ENCODE data around the gene LAMA3.
A peak's percentile ranks its signal among the peaks of the same experiment; 100 is the strongest.

The LAMA3 gene

DNA sequence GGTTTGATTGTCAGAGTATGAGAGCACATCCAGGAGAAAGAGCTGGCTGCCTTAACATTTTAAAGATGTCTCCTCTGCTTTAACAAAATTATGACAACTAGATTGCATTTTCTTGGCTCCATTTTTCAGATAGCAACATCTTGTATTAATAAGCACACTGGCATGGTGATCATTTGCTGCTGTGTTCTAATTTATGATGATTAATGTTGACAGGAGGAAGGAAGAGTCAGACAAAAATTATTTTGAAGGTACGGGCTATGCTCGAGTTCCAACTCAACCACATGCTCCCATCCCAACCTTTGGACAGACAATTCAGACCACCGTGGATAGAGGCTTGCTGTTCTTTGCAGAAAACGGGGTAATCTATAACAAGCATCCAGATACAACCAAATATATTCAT is 227.1 kb downstream of the LAMA3 start:
- peak in 1 of 3 experiments; percentile 20 for DNase-seq

DNA sequence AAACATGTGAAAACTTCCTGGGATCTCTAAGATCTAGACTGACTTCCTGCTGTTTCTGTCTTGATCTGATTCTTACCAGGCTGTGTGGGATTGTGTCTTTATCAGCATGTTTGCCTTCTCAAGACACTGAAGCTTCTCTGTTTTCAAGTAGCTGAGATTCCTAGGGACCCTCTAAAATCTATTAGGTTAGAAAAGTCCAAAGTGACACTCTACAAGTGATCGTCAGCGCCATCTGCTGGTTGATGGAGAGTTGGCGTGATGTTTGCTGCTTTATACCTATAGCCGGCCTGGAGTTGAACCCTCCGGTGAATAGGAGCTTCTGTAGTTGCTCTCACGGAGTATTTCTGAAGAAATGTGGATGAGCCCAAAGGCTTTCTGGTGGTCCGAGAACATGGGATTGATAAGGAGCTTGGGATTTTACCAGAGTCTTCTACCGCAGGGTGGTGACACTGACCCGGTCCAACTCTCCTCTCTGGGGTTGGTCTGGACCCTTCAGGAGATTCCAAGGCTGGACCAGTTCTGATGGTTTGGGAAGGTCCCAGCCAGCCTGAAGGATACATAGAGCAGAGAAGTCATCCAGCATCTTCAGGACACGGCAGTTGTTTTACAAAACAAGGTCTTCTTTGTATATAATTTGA is 229.3 kb downstream of the LAMA3 start:
- DNase-seq = peak; percentile 67 to 93 (median 91)

DNA sequence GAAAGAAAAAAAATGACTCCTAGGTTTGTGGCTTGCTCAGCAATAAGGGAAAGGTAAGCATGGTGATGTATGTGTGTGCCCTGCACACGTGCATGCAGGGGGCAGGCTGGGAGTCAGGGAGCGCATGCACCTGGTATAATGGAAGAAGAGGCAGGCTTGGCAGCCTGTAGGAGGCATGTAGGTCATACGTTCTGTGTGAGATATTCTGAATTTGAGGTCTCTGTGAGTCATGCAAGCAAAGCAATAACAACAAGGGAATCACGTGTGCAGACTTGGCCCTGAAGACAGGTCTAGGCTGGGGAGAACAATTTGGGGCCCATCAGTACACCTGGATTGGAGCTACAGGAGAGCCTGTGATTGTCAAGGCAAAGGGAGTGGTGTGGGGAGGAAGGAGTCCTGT is 230.8 kb downstream of the LAMA3 start:
- DNase-seq = no peak

DNA sequence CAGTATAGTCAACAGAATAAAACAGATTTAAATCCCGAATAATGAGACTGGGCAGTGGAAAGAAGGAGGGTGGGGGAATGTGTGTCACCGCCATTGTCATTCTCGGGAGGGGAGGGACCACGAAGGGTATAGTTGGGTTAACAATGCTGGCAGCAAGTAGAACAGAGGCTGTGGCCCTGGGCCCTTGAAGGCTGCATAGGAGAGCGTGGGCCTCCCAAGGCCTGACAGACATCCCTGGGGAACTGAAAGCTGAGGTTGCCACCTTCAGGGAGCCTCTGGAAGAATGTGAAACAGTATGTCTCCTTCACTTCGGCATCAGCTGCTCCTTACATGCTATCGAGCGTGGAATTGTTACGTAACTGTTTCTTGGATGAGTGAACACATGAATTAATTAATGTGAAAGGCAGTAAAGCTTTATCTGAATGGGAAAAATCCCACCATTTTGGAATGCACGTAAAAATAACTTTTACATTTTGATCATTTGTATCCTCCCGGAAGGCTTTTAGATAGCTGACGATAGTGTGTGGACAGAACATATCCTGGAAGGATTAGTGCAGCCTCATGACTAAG is 232.5 kb downstream of the LAMA3 start:
- DNase-seq = no peak

DNA sequence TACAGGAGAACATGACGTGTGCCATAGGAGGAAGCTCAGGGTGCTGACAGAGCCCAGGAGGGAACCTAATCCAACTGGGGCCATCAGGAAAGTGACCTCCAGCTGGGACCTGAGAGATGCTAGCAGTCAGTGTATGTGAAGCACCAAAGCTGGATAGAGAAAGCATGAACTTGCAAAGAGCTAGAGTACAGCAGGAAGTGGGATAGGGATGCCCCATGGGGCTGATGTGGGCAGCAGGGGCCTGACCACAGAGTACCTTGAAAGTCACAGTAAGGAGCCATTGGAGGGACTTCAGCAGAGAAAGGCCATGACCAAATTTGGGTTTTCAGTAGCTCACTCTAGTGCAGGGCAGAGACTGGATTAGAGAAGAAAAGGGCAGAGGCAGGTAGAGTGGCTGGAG is 233.7 kb downstream of the LAMA3 start:
- DNase-seq = no peak

DNA sequence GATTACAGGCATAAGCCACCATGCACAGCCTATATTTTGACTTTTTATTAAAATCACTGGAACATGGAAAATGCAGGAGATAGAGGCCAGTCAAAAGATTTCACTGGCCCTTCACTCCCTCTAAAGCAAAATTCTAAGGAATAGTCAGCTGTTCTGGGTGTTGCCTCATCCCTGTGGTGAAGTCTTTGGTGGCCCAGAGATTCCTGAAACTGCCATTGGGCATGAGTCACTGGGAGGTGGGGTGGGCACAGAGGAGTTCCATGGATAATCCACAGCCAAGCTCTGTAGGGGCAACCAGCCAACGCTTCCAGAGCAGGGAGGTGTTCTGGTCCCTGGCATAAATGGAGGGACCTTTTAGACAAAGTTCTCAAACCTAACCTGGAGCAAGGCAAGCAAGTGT is 235.6 kb downstream of the LAMA3 start:
- DNase-seq = no peak

DNA sequence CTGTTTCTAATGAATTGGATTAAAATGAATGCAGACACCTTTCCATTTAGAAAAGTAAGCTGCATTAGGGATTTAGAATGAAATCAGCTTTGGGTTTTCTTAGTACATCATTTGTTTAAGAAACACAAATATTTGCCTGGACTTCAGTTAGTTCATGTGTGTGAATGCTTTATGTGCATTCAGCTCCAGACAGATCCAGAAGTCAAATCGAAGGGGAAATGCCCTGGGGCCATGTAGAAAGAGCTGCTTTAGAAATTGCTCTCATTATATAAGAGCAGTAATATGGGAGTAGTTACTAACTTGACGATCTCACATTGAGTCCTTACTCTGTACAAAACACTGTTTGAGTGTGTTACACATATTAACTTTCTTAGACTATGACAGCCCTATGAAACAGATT is 237.3 kb downstream of the LAMA3 start:
- DNase-seq = peak in 2 of 3 experiments; percentile 71 to 90

DNA sequence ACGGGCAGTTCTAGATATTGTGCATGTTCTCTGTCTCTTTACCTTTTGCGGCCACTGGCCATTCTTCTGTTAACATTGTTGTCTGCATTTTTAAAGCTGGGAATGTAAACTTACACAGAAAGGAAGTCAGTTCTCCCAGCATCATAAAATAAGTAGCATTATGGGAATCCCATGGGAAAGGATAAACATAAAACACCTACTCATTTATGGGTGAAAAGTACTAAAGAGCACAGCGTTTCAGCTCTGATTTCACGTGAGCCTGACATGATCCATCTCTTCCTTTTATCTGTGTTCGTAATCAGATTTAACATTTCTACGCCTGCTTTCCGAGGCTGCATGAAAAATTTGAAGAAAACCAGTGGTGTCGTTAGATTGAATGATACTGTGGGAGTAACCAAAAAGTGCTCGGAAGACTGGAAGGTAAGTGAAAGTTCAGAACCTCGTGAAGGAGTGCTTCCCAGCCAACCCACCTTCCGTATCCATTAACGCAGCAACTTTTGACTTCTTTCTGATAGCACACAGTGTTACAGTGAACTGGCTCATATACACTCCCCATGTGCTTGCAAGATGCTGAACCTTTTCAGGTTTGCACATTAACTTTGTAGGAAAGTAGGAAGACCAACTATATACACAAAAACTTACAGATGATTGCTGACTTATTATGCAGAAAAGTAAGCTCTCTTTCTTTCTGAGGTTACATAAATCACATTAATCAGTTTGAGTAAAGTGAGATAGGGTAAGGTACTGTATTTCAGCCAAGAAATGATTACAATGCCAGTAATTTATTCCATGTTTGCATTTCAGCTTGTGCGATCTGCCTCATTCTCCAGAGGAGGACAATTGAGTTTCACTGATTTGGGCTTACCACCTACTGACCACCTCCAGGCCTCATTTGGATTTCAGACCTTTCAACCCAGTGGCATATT is 238.8 kb downstream of the LAMA3 start:
- peak in 1 of 3 experiments; percentile 30 for DNase-seq

DNA sequence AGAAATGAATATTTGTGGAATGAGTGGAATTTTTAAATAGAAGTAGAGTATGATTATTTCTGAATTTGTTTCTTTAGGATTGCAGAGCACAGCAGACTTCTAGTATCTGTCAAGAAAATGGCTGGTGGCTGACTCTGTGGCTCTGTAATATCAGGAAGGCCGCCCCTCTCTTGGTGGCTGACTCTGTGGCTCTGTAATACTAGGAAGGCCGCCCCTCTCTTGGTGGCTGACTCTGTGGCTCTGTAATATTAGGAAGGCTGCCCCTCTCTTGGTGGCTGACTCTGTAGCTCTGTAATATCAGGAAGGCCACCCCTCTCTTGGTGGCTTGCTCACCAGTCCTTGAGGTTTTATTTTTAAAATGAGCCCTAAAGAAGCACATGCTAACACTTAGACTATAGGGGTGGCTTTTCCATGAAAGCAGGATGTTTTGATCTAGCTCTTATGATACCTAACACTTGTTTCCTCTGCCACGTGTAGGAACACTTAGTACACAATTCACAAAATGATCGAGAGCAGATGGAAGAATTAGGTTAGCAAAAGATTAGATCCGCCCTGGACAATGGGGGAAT is 240.2 kb downstream of the LAMA3 start:
- DNase-seq = no peak

DNA sequence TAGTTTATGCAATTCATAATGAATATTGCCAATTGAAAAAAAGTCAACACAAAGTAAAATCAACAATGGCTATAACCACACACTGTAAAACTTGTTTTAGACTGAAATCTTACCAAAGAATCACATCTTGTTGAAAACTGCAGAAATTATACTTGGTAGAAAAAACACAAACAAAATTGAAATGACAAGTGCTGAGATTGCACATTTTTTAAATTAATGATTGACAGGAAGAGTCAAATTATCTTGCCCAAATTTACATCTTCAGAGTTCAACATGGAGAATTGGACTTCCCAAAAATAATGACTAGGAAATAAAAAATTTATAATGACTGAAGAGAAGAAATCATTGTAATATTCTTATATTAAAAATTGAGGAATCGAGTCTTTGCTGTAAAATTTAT is 240.7 kb downstream of the LAMA3 start:
- no peak for DNase-seq

DNA sequence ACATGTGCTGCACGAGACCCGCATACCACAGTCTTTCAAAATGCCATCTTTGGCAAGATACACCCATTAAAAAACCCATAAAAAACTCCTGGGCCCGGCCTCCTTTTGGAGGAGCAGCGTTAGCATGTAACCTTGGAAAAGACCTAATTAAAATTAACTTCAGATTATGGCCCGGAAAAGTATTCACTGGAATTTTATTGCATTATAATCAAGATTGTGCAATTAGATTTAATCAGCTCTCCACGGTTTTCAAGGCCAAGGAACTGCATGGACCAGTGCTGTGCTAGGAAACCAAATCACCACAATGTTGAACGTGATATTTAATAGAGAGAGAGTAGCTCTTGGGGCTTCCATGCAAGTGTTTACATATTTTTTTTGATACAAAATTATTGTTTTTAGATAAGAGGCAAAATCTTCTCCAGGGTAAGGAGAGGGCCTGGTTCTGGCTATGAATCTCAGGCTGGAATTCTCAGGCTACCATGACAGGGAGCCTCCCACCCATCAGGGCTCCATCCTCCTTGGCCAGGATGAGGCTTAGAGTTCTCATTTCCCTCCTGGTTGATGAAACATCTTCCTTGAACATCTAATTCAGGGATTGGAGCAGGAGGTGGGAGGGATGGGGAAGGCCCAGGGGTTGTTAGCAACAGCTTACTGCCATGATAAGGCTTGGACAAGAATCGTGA is 243.3 kb downstream of the LAMA3 start:
- DNase-seq = no peak

DNA sequence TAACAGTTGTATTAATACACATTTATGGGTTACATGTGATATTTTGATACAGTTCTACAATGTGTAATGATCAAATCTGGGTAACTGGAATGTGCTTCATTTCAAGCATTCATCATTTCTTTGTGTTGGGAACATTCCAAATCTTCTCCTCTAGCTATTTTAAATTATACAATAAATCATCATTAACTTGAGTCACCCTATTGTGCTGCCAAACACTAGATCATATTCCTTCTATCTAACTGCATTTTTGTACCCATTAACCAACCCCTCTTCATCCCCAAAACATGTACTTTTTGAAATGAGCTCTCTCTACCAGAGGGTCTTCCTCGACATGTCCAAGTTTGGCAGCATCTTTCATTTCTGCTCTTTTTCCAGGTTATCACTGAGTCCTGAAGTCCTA is 244.2 kb downstream of the LAMA3 start:
- no peak for DNase-seq

DNA sequence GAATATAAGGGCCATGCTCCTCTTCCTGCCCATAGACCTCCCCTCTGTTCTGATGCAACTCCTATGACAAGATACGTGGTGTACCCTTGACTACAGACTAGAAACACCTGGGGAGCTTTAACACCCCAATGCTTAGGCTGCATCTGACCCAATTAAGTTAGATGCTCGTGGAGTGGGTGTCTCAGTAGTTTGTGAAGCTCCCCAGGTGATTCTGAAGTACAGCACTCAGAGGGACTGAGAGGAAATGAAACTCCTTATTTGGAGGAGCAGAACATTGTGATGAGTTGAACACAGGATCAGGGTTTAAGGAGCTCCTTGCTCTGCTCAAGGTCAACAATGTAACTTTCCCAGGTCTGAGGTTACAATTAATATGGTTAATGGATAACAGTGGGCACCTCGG is 245.0 kb downstream of the LAMA3 start:
- DNase-seq = no peak

DNA sequence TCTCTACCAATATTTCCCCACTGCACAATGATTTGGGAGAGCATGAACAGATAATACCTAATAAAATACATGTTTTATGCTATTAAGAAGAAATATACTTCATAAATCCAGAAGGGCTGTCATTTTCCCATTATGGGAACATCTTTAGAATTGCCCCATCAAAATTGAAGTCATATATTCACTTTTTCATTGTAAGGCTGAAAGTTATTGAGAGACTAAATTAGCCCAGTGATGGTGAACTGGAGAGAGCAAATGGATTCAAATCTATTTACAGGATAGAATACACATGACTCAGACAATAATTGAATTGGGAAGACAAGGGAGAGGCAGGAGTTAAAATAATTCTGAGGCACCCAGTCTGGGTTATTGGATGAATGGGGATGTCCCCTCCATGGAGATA is 245.6 kb downstream of the LAMA3 start:
- DNase-seq = no peak

DNA sequence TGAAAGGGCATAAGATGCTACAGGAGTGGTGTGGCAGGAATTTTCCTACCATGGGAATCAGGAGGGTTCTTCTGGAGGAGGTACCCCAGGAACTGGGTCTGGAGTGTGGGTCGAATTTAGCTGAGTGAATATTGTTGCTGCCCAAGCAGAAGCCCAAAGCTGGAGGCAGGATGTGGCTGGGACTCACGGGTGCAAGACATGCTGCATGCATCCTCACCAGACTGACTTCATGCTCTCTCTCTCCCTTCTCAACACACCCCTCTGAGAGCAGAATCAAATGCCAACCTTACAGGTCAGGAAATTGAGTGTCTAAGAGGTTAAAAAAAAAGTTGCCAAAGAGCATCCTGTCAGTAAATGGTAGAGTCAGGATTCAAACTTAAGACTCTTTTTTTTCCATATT is 246.6 kb downstream of the LAMA3 start:
- DNase-seq = no peak

DNA sequence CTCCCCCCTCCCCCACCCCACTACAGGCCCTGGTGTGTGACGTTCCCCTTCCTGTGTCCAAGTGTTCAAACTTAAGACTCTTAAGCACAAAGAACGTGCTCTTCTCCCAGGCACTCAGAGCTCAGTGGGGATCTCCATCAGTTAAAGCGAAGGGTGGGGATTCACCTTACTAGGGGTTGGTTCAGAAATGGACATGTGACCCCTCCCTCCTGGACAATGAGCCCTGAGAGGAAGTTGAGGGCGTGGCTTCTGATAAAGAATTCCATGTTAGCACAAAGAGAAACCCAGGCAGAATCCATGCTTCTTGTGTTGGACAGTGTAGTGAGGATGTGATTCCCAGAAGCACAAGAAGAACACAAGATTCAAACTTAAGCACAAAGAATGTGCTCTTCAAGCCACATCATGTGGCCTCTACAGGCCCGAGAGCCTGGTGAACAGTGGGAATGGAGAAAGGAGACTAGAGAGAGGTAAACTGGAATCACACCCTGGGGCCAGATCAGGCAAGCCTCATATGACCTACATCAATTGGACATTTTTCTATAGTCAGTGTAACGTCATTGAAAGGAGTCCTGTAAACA is 247.2 kb downstream of the LAMA3 start:
- peak in 1 of 3 experiments; percentile 12 for DNase-seq

DNA sequence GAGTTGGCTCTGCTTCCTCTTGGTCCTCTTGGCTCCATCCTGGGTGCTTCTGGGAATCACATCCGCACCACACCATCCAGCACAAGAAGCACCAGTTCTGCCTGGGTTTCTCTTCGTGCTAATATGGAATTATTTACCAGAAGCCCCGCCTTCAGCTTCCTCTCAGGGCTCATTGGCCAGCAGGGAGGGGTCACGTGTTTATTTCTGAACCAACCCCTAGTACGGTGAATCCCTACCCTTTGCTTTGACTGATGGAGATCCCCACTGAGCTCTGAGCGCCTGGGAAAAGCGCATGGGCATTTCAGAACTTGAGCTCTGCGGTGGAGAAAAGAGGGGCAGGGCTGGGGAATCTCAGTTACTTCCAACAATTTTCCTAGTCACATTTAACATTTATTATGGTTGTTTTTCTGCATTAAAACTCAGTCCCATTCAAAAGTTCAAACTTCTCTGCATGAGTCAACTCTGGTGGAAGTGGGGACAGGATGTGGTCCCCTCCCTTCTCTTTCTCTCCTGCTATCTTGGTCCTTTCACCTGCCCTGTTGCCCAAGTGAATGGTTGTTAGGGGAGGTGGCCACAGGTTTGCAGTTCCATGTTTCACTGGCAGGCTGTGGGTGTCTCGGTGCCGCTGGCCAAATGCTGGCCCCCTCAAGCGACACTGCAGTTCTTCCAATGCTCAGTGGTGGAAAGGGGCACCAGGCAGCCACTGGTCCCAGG is 248.9 kb downstream of the LAMA3 start:
- no peak for DNase-seq

DNA sequence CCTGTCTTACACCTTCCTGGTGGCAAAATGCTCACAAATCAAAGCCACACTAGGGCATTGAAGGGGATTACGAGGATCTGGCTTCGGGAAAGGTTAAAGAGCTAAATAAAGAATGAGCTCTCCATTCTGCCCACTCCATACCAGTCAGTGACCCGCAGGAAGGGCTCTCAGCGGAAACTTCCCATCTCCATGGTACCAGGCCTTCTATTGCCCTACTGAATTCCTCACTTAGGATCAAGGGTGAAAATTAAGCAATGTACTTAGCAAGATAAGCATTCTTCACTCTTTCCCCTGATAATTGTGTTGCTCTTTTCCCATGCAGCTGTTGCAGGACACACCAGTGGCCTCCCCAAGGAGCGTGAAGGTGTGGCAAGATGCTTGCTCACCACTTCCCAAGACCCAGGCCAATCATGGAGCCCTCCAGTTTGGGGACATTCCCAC is 249.7 kb downstream of the LAMA3 start:
- no peak for DNase-seq

DNA sequence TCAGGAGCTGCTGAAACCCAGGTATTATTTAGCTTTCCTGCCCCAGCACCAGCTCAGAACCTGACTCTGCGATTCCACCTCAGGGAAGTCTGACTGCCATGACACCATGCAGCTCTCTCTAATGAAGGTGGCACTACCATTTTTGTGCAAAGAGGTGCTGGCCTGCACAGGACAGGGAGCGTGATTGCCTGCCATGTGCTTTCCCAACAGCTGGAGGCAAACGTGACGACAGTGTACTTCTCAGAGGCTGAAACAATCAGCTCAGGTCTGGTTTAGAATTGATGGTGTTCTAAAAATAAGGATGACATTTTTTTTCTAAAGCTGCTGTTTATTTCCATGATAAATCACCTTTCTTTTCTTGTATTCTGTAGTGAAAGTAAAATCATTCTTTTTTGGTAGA is 250.1 kb downstream of the LAMA3 start:
- no peak for DNase-seq

DNA sequence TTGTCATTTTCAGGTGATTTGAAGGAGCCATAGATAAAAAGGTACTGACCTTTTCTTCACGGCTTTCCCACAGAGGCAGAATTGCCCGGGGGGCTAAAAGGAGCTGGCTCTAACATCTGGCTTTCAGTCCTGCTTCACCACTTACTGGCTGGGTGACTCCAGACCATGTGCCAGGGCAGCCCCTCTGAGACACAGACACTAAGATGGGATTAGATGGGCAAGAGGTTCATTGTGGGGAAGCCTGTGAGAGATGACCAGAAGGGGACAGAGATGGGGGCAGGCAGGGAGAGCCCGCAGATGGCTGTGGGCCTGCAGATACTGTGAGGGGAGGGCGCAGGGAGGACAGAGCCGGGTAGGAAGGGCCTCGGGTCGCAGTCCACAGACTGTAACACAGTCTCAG is 250.6 kb downstream of the LAMA3 start:
- DNase-seq = no peak

DNA sequence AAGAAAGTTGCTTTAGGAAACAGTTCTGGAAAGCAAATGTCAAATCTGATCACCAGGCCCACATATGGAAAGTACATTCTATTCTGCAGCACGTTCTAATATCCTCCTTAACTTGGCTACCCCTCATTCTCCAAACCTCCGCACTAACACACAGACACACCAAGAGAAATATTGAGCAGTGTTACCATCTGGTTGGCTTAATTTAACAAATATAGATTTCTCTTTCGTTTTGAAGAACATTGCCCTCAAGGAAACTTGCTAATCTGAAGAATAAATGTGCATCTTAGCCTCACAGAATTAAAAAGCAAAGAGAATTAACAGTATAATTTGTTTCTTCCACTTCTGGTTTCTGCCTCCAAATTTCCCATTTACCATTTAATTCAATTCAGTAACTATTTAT is 252.5 kb downstream of the LAMA3 start:
- DNase-seq = no peak

DNA sequence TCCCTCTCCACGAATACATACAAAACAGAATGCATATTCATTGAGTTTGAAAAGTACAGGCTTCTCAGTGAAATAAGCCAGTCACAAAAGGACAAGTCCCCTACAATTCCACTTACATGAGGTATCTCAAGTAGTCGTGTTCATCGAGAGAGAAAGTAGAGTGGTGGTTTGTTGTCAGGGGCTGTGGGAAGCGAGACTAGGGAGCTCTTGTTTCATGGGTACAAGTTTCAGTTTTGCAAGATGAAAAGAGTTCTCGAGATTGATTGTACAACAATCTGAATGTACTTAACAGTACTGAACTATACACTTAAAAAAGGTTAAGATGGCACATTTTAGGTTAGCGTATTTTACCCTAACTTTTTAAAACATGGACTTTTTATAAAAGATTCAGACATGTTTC is 253.9 kb downstream of the LAMA3 start:
- DNase-seq = no peak
